Fibroblast of pulmonary artery (primary cell): ENCODE measurements around the gene RWDD4.

ENCODE experiments used
- DNase-seq: peaks from one replicate; pipeline ENCODE4 v3.0.0-alpha.2; 2010; ENCODE audit warnings: low read depth
- H3K4me3 ChIP-seq: replicated peaks from 2 replicates; pipeline ENCODE4 v1.5.1; 2011; ENCODE audit warnings: low read depth, mild to moderate bottlenecking, control low read depth, low read length, moderate library complexity
- TF ChIP-seq, protein P1 (sequence below): IDR thresholded peaks from 2 replicates; pipeline ENCODE4 v1.5.1; 2011; ENCODE audit warnings: mild to moderate bottlenecking, control low read depth, low read length, inconsistent platforms; ENCODE audit errors: missing control alignments

The RWDD4 gene

DNA sequence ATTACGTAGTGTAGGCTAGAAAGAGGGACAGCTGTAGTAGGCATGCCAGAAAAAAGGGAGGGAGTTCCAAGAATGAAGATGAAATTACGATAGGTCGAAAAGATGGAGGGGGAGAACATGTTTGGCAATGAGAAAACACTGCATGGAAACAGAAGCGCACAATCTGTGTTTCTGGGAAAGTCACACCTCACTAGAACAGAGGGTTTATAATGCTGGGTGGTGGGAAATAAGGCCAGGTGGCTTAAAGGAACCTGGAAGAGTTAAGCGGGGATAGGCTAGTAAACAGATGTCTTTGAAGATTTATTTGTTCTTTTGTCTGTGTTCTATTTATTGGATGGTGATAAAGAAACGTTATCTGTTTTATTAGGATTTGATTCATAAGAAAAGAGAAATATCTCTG lies 29.2 kb upstream of the RWDD4 start:
- H3K4me3 ChIP-seq: no peak overlapping the region
- TF ChIP-seq, protein P1, sequence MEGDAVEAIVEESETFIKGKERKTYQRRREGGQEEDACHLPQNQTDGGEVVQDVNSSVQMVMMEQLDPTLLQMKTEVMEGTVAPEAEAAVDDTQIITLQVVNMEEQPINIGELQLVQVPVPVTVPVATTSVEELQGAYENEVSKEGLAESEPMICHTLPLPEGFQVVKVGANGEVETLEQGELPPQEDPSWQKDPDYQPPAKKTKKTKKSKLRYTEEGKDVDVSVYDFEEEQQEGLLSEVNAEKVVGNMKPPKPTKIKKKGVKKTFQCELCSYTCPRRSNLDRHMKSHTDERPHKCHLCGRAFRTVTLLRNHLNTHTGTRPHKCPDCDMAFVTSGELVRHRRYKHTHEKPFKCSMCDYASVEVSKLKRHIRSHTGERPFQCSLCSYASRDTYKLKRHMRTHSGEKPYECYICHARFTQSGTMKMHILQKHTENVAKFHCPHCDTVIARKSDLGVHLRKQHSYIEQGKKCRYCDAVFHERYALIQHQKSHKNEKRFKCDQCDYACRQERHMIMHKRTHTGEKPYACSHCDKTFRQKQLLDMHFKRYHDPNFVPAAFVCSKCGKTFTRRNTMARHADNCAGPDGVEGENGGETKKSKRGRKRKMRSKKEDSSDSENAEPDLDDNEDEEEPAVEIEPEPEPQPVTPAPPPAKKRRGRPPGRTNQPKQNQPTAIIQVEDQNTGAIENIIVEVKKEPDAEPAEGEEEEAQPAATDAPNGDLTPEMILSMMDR: no peak
- no peak for DNase-seq

DNA sequence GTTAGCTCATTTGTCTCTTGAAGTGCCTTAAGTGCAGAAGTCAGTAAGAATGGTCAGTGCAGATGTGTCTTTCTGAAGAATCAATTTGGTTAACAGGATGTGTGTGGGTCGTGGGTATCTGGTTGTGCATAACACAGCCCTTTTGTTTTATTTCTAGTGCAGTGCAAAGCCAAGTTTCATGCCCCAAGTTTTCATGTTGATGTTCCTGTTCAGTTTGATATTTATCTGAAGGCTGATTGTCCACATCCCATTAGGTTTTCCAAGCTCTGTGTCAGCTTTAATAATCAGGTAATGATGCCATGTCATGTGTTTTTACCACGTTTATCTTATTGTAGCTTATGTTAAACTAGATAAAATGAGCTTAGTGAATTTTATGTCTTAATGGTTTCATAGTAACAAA lies 27.5 kb upstream of the RWDD4 start:
- TF ChIP-seq, protein P1: no peak
- H3K4me3 ChIP-seq: no peak overlapping the region
- no peak for DNase-seq

DNA sequence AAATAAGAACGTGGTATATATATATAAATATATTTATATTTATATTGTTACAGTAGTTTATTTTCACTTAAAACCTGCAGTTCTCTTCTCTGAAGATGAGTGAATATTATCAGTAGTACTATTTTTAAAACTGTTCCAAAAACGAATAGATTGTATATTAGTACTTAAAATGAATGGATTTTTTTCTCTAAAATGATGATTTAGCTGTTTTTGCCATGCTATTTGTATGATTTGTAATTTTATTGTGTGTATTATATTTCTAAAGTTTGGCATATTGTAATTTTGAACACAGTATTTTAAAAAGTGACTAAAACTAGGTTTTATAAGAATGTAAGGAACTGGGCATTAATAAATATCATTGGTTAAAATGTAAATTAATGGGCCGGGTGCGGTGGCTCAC lies 22.1 kb upstream of the RWDD4 start:
- no peak overlapping the region for H3K4me3 ChIP-seq
- TF ChIP-seq, protein P1: no peak

DNA sequence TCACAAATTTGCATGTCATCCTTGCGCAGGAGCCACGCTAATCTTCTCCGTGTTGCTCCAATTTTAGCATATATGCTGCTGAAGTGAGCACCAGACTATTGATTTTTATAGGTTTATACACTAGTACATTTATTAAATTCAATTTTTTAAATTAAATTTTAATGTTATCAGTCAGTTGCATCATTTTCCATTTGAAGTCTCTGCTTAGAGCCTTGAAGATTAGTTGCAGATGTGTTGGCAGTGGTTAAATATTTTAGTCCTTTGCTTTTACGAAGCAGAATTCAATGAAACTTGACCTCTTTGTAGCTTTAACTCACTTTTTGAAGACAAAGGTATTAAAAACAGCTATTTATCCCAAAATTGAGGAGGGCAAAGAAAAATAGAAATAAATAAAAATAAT lies 16.6 kb upstream of the RWDD4 start:
- TF ChIP-seq, protein P1: no peak
- DNase-seq: no peak
- H3K4me3 ChIP-seq: no peak overlapping the region

More for the DNA sequence above, 22.1 kb upstream of the RWDD4 start:
- no peak for DNase-seq

DNA sequence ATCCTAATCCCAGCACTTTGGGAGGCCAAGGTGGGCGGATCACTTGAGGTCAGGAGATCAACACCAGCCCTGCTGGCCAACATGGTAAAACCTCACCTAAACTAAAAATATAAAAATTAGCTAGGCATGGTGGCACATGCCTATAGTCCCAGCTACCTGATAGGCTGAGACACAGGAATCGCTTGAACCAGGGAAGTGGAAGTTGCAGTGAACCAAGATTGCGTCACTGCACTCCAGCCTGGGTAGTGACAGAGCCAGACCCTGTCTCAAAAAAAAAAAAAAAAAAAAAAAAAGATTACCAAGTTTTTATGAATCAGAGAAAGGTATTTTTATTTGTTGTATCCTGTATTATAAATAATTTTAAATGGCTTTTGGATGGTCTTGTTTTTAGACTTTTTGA lies 15.2 kb upstream of the RWDD4 start:
- DNase-seq: no peak
- TF ChIP-seq, protein P1: no peak
- H3K4me3 ChIP-seq: no peak overlapping the region

DNA sequence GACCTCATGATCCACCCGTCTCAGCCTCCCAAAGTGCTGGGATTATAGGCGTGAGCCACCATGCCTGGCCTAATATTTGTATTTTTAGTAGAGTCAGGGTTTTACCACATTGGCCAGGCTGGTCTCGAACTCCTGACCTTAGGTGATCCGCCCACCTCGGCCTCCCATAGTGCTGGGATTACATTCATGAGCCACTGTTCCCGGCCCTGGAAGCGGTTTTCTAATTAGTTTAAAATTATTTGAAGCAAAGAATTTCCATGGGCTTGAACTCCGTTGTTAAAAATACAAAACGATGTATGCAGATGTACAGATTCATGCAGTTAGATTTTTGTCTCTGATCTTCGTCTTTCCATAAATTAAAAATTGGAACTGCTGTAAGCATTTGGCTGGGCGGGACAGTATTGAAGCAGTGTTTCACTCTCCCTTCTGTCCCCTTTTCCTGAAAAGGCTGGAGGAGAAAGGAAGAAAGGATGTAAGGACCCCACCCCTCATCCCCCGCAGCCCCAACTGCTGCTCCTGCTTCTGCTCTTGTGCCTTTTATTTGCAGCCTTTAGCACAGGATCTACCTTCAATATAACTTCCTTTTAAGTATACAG lies 12.1 kb upstream of the RWDD4 start:
- DNase-seq: no peak
- no peak overlapping the region for H3K4me3 ChIP-seq
- TF ChIP-seq, protein P1: no peak

DNA sequence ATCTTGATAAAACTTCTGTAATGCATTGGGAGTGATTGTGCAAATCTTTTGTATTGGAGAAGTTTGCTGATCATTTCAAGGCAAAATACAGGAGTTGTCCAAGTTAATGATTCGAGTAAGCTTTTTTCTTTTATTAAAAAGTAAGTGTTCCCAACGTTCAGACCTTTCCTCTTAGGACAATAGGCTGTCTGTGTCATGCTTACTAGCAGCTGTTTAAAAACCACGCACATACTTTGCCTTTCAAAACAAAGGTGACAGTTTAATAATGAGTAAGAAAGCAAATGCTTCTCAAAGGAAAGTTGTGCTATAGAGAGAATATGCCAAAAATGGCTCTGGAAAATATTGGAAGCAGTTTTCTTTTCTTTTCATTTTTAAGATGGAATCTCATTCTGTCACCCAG lies 11.3 kb upstream of the RWDD4 start:
- TF ChIP-seq, protein P1: no peak
- DNase-seq: no peak
- no peak overlapping the region for H3K4me3 ChIP-seq
